ENCODE data around the gene SHLD1.
"Not testable (repeated sequence)": the region's sequence is repeated elsewhere in the genome, so short reads cannot be mapped to it uniquely, and the experiment has no call there.

The SHLD1 gene, protein sequence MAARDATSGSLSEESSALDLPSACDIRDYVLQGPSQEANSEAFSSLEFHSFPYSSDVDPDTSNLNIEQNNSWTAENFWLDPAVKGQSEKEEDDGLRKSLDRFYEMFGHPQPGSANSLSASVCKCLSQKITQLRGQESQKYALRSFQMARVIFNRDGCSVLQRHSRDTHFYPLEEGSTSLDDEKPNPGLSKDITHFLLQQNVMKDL

GRCh38 chr20:5749952-5750779 lies at the start of gene SHLD1:
Gene SHLD1, plus strand, starts transcription at chr20:5750401. Its CDS starts 22,465 bp downstream, at chr20:5772866.
- Histone ChIP-seq H3K4me1 (ENCODE audit: control insufficient read depth in 5 of 5, insufficient read depth in 5 of 5, low read length in 5 of 5) (peaks cover 0 to 14% (median 7%) of the 10 kb centered on the region in 5 donors), H3K9ac (ENCODE audit: low read length in 5 of 5) (peak within 1 kb of the TSS; percentile 46 to 87 (median 82)), H3K27ac (ENCODE audit: low read depth, low read length) (peak within 1 kb of the TSS; percentile 88), H3K4me3 (ENCODE audit: low read depth in 1 of 5, low read length in 5 of 5) (peak within 1 kb of the TSS; percentile 65 to 86 (median 78)), H3K9me3 (ENCODE audit: control insufficient read depth in 5 of 5, low read length in 5 of 5) (no peaks in the 10 kb centered on the region), H3K27me3 (ENCODE audit: control insufficient read depth in 5 of 5, insufficient read depth in 4 of 5, low read length in 5 of 5) (no peaks in the 10 kb centered on the region), H3K36me3 (ENCODE audit: control insufficient read depth in 5 of 5, insufficient read depth in 5 of 5, low read length in 5 of 5) (no peaks in the 10 kb centered on the region)

DNA sequence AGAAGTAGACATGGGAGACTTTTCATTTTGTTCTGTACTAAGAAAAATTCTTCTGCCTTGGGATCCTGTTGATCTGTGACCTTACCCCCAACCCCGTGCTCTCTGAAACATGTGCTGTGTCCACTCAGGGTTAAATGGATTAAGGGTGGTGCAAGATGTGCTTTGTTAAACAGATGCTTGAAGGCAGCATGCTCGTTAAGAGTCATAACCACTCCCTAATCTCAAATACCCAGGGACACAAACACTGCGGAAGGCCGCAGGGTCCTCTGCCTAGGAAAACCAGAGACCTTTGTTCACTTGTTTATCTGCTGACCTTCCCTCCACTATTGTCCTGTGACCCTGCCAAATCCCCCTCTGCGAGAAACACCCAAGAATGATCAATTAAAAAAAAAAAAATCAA lies 47.9 kb upstream of the SHLD1 start:
- not testable (repeated sequence) for H3K27ac ChIP-seq (ENCODE audit: low read depth, low read length); H3K9ac ChIP-seq (ENCODE audit: low read length in 5 of 5); H3K27me3 ChIP-seq (ENCODE audit: control insufficient read depth in 5 of 5, insufficient read depth in 4 of 5, low read length in 5 of 5); H3K9me3 ChIP-seq (ENCODE audit: control insufficient read depth in 5 of 5, low read length in 5 of 5); H3K4me3 ChIP-seq (ENCODE audit: low read depth in 1 of 5, low read length in 5 of 5); H3K4me1 ChIP-seq (ENCODE audit: control insufficient read depth in 5 of 5, insufficient read depth in 5 of 5, low read length in 5 of 5); H3K36me3 ChIP-seq (ENCODE audit: control insufficient read depth in 5 of 5, insufficient read depth in 5 of 5, low read length in 5 of 5)

DNA sequence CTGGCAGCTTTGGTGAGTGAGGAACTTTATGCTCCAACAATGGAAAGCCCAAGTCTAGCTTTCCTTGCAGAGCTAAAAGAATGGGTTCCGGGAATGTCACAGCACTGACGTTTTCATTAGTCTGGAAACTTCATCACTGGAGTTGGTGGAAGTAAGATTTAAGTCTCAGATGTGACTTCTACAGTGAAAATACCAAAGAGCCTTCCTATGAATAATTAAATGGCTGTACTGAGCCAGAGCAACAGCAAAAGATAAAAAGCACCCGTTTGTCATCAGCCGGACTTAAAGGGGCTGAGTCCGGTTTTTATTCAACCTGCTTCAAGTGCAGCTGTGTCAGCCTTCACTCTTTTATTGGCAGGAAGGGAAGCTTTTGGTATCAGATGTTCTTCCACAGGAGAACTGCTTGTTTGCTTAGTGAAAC lies 46.5 kb upstream of the SHLD1 start:
- no peak overlapping the region for H3K27ac ChIP-seq (ENCODE audit: low read depth, low read length)

DNA sequence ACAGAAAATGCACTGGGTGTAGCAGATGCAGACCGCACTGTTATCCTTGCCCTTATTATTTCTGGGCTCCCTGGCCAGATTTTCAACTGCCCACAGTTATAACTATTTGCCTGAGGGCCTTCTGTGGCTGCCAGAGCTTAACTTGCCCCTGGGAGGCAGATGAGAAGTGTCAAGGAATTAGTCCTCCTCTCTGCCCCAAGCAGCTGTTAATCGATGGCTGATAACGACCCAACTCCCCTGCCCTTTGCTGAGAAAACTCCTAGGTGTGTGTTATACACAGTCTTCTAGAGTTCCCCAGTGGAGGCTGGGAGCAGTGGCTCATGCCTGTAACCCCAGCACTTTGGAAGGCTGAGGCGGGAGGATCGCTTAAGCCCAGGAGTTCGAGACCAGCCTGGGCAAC lies 44.4 kb upstream of the SHLD1 start:
- H3K36me3 ChIP-seq (ENCODE audit: control insufficient read depth in 5 of 5, insufficient read depth in 5 of 5, low read length in 5 of 5) = no peaks in the 10 kb centered on the region
- peaks cover 0 to 2% (median 0%) of the 10 kb centered on the region in 5 donors for H3K27me3 ChIP-seq (ENCODE audit: control insufficient read depth in 5 of 5, insufficient read depth in 4 of 5, low read length in 5 of 5)
- peaks cover 0 to 2% (median 0%) of the 10 kb centered on the region in 5 donors for H3K4me1 ChIP-seq (ENCODE audit: control insufficient read depth in 5 of 5, insufficient read depth in 5 of 5, low read length in 5 of 5)
- no peak overlapping the region for H3K9ac ChIP-seq (ENCODE audit: low read length in 5 of 5)
- no peak overlapping the region for H3K4me3 ChIP-seq (ENCODE audit: low read depth in 1 of 5, low read length in 5 of 5)
- no peak overlapping the region for H3K27ac ChIP-seq (ENCODE audit: low read depth, low read length)
- no peaks in the 10 kb centered on the region for H3K9me3 ChIP-seq (ENCODE audit: control insufficient read depth in 5 of 5, low read length in 5 of 5)

More for the DNA sequence above, 46.5 kb upstream of the SHLD1 start:
- H3K9me3 ChIP-seq (ENCODE audit: control insufficient read depth in 5 of 5, low read length in 5 of 5) = no peaks in the 10 kb centered on the region
- no peaks in the 10 kb centered on the region for H3K4me1 ChIP-seq (ENCODE audit: control insufficient read depth in 5 of 5, insufficient read depth in 5 of 5, low read length in 5 of 5)
- no peak overlapping the region for H3K4me3 ChIP-seq (ENCODE audit: low read depth in 1 of 5, low read length in 5 of 5)
- H3K9ac ChIP-seq (ENCODE audit: low read length in 5 of 5) = no peak overlapping the region
- H3K27me3 ChIP-seq (ENCODE audit: control insufficient read depth in 5 of 5, insufficient read depth in 4 of 5, low read length in 5 of 5) = peaks cover 0 to 2% (median 0%) of the 10 kb centered on the region in 5 donors
- no peaks in the 10 kb centered on the region for H3K36me3 ChIP-seq (ENCODE audit: control insufficient read depth in 5 of 5, insufficient read depth in 5 of 5, low read length in 5 of 5)

GRCh38 chr20:5706797-5707196 lies 43.4 kb upstream of the SHLD1 start:
- H3K9ac ChIP-seq (ENCODE audit: low read length in 5 of 5) = no peak overlapping the region
- no peak overlapping the region for H3K4me3 ChIP-seq (ENCODE audit: low read depth in 1 of 5, low read length in 5 of 5)

DNA sequence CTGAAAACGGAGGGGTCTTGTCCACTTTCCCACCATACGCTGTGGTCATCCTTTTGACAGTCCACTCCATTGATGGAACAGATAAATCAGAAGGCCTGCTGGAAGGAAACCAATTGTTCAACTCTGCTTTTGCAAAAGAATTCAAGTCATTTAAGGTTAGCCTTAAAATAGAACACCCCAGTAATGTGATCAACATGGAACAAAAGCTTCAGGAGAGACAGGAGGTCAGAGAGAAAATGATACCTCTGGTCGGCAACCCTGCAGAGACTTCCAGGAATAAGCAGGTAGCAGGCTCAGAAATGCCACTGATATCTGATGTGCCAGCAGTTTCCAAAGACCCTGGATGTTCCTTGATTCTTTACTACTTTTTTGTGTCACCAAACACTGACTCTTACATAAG lies 39.6 kb upstream of the SHLD1 start:
- Histone ChIP-seq H3K27ac (ENCODE audit: low read depth, low read length) (no peak overlapping the region), H3K4me3 (ENCODE audit: low read depth in 1 of 5, low read length in 5 of 5) (no peak overlapping the region), H3K4me1 (ENCODE audit: control insufficient read depth in 5 of 5, insufficient read depth in 5 of 5, low read length in 5 of 5) (peaks cover 0 to 11% (median 3%) of the 10 kb centered on the region in 5 donors), H3K9ac (ENCODE audit: low read length in 5 of 5) (no peak overlapping the region), H3K9me3 (ENCODE audit: control insufficient read depth in 5 of 5, low read length in 5 of 5) (peaks cover 0 to 7% (median 3%) of the 10 kb centered on the region in 5 donors), H3K27me3 (ENCODE audit: control insufficient read depth in 5 of 5, insufficient read depth in 4 of 5, low read length in 5 of 5) (peaks cover 0 to 2% (median 0%) of the 10 kb centered on the region in 5 donors), H3K36me3 (ENCODE audit: control insufficient read depth in 5 of 5, insufficient read depth in 5 of 5, low read length in 5 of 5) (no peaks in the 10 kb centered on the region)

More at GRCh38 chr20:5706797-5707196, 43.4 kb upstream of the SHLD1 start:
- H3K9me3 ChIP-seq (ENCODE audit: control insufficient read depth in 5 of 5, low read length in 5 of 5) = no peaks in the 10 kb centered on the region
- no peaks in the 10 kb centered on the region for H3K36me3 ChIP-seq (ENCODE audit: control insufficient read depth in 5 of 5, insufficient read depth in 5 of 5, low read length in 5 of 5)
- H3K27me3 ChIP-seq (ENCODE audit: control insufficient read depth in 5 of 5, insufficient read depth in 4 of 5, low read length in 5 of 5) = peaks cover 0 to 2% (median 0%) of the 10 kb centered on the region in 5 donors
- peaks cover 0 to 2% (median 0%) of the 10 kb centered on the region in 5 donors for H3K4me1 ChIP-seq (ENCODE audit: control insufficient read depth in 5 of 5, insufficient read depth in 5 of 5, low read length in 5 of 5)
- no peak overlapping the region for H3K27ac ChIP-seq (ENCODE audit: low read depth, low read length)

- Histone ChIP-seq H3K27me3 (ENCODE audit: control insufficient read depth in 5 of 5, insufficient read depth in 4 of 5, low read length in 5 of 5) (no peaks in the 10 kb centered on the region), H3K36me3 (ENCODE audit: control insufficient read depth in 5 of 5, insufficient read depth in 5 of 5, low read length in 5 of 5) (no peaks in the 10 kb centered on the region), H3K9ac (ENCODE audit: low read length in 5 of 5) (no peak overlapping the region), H3K4me3 (ENCODE audit: low read depth in 1 of 5, low read length in 5 of 5) (no peak overlapping the region), H3K9me3 (ENCODE audit: control insufficient read depth in 5 of 5, low read length in 5 of 5) (peaks cover 0 to 7% (median 4%) of the 10 kb centered on the region in 5 donors), H3K4me1 (ENCODE audit: control insufficient read depth in 5 of 5, insufficient read depth in 5 of 5, low read length in 5 of 5) (peaks cover 0 to 21% (median 16%) of the 10 kb centered on the region in 5 donors), H3K27ac (ENCODE audit: low read depth, low read length) (no peak overlapping the region)
Observed at GRCh38 chr20:5714261-5715041, 35.8 kb upstream of the SHLD1 start.

DNA sequence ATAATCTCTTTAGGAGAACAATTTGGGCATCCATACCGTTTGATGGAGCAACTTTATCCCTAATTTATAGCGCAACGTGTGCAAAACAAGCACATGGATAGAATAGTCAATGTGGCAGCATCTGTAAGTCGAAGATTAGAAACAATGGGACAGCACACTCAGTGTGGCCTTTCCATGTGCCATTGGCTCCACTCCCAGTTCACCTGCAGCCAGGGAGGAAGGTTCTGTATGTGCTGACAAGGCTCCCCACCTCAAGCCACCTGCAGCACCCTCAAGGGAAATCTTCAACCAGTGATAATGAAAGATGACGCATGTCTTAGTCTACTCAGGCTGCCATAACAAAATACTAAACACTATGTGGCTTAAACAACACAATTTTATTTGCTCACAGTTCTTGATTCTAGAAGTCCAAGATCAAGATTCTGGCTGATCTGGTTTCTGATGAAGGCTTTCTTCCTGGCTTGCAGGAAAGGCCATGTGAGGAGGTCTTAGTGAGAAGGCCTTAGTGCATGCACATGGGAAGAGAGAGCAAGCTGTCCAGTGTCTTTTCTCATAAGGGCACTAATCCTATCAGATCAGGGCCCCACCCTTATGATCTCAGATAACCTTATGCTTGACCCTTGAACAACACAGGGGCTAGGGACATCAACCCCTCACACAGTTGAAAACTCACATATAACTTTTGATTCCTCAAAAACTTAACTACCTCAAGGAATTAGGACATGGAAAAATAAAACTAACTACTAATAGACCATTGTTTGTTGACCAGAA lies 34.9 kb upstream of the SHLD1 start:
- Histone ChIP-seq H3K9me3 (ENCODE audit: control insufficient read depth in 5 of 5, low read length in 5 of 5) (peaks cover 0 to 7% (median 4%) of the 10 kb centered on the region in 5 donors), H3K4me3 (ENCODE audit: low read depth in 1 of 5, low read length in 5 of 5) (no peak overlapping the region), H3K9ac (ENCODE audit: low read length in 5 of 5) (no peak overlapping the region), H3K27me3 (ENCODE audit: control insufficient read depth in 5 of 5, insufficient read depth in 4 of 5, low read length in 5 of 5) (no peaks in the 10 kb centered on the region), H3K27ac (ENCODE audit: low read depth, low read length) (no peak overlapping the region), H3K36me3 (ENCODE audit: control insufficient read depth in 5 of 5, insufficient read depth in 5 of 5, low read length in 5 of 5) (no peaks in the 10 kb centered on the region), H3K4me1 (ENCODE audit: control insufficient read depth in 5 of 5, insufficient read depth in 5 of 5, low read length in 5 of 5) (peaks cover 5 to 29% (median 24%) of the 10 kb centered on the region in 5 donors)

DNA sequence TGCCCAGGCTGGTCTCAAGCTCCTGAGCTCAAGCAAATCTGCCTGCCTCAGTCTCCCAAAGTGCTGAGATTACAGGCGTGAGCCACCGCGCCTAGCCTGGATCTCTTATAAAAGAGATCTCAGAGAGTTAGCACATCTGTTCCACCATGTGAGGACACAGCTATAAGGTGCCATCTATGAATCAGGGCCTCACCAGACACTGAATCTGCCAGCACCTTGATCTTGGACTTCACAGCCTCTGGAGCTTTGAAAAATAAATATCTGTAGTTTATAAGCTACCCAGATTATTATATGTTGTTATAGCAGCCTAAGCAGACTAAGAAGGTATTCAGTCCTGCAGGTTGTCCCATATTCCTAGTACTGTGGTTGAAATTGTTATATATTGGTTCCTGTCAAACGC lies 33.2 kb upstream of the SHLD1 start:
- Histone ChIP-seq H3K4me1 (ENCODE audit: control insufficient read depth in 5 of 5, insufficient read depth in 5 of 5, low read length in 5 of 5) (peaks cover 5 to 36% (median 25%) of the 10 kb centered on the region in 5 donors), H3K9ac (ENCODE audit: low read length in 5 of 5) (no peak overlapping the region), H3K4me3 (ENCODE audit: low read depth in 1 of 5, low read length in 5 of 5) (no peak overlapping the region), H3K36me3 (ENCODE audit: control insufficient read depth in 5 of 5, insufficient read depth in 5 of 5, low read length in 5 of 5) (no peaks in the 10 kb centered on the region), H3K27ac (ENCODE audit: low read depth, low read length) (no peak overlapping the region), H3K9me3 (ENCODE audit: control insufficient read depth in 5 of 5, low read length in 5 of 5) (peaks cover 0 to 7% (median 4%) of the 10 kb centered on the region in 5 donors), H3K27me3 (ENCODE audit: control insufficient read depth in 5 of 5, insufficient read depth in 4 of 5, low read length in 5 of 5) (no peaks in the 10 kb centered on the region)

All from subcutaneous abdominal adipose tissue (tissue), 5 donors.